KBM-7 (cell line): ENCODE measurements around the gene PDE2A.

ENCODE experiments used
- DNase-seq: peaks from one replicate; pipeline ENCODE4 v3.0.0-alpha.2; 2015
- in situ Hi-C: fragments of 300-500 bp; cut with MboI; formaldehyde crosslinking; loops from 2 replicates; pipeline ENCODE4 v1.14.3; 2020; ENCODE audit warnings: low sequenced_read_pairs, low pct_unique_long_range_greater_than_20kb, mixed read lengths

The PDE2A gene

GRCh38 chr11:72541257-72541974 lies 132.8 kb downstream of the PDE2A start:
- in situ Hi-C loops: no loop called here

DNA sequence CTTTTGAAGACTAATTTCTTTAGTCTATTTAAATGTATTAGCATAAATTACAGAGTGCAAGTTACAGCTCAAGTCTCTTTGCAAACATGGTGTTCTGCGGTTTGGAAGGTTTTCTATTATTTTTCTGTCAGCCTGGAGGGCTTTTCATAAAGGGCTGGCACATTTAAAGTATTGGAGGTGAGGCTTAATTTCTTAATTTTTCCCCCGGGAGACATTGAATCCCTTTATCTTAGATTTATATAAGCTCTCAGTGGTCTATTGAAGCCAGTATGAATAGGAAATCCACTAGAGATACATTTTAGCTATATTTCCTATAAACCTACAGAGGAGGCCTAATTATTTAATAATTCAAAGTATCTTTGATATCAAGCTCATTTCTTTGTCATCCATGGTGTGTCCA lies 137.2 kb downstream of the PDE2A start:
- in situ Hi-C loops: no loop called here
- no peak for DNase-seq

More at GRCh38 chr11:72541257-72541974, 132.8 kb downstream of the PDE2A start:
- no peak for DNase-seq

DNA sequence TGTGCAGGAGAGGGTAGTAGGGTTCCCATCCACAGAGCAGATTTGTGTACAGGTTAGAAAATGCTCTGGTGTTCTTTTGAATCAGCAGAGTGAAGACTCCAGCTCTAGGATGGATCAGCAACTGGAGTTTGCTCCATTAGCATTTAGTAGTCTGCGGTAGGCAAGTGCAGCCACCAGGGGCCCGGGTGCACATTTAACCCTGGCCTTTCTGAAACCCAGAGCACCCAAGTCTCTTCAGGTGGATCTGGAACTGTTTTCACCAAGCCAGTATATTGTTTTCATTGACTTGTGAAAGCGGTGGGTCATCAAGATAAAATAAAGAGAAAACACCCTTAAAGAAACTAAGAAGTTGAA lies 139.1 kb downstream of the PDE2A start:
- in situ Hi-C loops: no loop called here
- no peak for DNase-seq

DNA sequence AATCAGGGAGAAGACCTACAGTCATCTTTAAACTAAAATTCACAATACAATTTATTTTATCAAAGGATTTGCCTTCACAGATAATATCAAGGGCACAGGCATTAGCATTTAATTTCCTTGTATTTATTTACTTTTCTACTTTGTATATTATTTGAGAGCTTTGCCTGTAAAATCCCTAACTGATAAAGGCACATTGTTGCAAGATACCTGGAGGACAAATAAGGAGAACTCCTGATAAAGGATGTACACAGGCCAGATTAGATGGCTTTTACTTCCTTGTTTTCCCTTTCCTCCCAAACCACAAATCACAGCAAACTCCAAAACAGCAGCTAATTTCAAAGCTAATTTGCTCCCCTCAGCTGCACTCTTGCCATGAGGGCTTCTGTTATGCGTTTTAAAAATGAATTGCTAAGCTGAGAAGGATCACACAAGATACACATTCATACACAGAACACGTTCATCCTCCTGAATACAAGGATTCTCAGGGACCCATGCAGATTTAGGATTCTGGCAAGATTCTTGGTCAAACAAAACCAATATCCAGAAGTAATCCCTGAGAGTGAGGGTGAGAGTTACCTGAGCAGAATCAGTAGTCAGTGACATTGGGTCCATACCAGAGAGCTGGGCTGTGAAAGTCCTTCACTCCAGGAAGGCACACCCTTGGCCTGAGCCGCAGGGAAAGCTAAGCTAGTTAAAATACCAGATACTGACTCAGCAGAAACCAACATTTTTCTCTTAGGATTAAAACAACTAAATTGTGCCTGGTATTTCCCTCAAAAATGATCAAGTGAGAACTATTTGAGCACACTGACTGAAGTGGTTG lies 139.6 kb downstream of the PDE2A start:
- in situ Hi-C loops: no loop called here
- DNase-seq: no peak

DNA sequence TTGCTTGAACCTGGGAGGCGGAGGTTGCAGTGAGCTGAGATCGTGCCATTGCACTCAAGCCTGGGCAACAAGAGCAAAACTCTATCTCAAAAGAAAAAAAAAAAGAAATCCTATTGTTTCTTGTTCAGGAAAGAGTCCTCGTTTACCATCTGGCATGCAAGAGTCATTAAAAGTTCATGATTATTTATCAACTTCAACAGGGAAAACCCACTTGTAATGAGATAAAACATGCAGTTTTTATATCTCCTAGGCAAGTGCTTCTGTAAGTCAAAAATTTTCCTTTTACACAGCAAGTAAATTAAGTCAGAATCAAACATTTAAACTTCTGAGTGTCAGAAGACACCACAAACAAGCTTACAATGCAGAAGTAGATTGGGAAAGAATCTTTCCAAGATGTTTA lies 145.2 kb downstream of the PDE2A start:
- in situ Hi-C loops: no loop called here
- no peak for DNase-seq

- in situ Hi-C loops: no loop called here
- DNase-seq: no peak
Observed at GRCh38 chr11:72528121-72528520, 146.1 kb downstream of the PDE2A start.
